K562 (cell line): Measurements from ENCODE around the gene CSKMT. TPM values are rescaled to one million over a fixed set of nuclear protein-coding genes. Genes with fewer than 3 reads are reported as not detected.
A peak's percentile ranks its signal among the peaks of the same experiment; 100 is the strongest.

ENCODE experiments used
- CBX2 ChIP-seq: fragments of 200-600 bp; sonication (generic); IDR thresholded peaks from one replicate; pipeline ENCODE4 v1.6.1; 2012; ENCODE audit warnings: mild to moderate bottlenecking, low read length, inconsistent platforms; ENCODE audit not compliant: insufficient read depth, poor library complexity, severe bottlenecking
- CTCFL ChIP-seq: IDR thresholded peaks from 2 replicates; pipeline ENCODE4 v1.6.1; 2011; ENCODE audit warnings: borderline replicate concordance, low read depth, mild to moderate bottlenecking, moderate library complexity, low read length; ENCODE audit not compliant: insufficient read depth, poor library complexity, severe bottlenecking
- GMEB1 ChIP-seq: fragments of 250-450 bp; sonication (Bioruptor Pico); IDR thresholded peaks from 2 replicates; pipeline ENCODE4 v1.4.0; 2020; ENCODE audit warnings: mild to moderate bottlenecking
- HBP1 ChIP-seq: fragments of 450-650 bp; formaldehyde crosslinking; IDR thresholded peaks from 2 replicates; pipeline ENCODE4 v1.4.0; 2022; ENCODE audit warnings: missing genetic modification characterization
- MCM2 ChIP-seq: fragments of 450-650 bp; IDR thresholded peaks from 2 replicates; pipeline ENCODE4 v1.6.1; 2017; ENCODE audit warnings: low read depth, mild to moderate bottlenecking
- PREB ChIP-seq: sonication (generic); formaldehyde crosslinking; IDR thresholded peaks from 2 replicates; pipeline ENCODE4 v1.8.1; 2023; ENCODE audit warnings: mild to moderate bottlenecking, missing genetic modification reagents
- ZNF23 ChIP-seq: fragments of 250-450 bp; sonication (Bioruptor Pico); IDR thresholded peaks from 2 replicates; pipeline ENCODE4 v1.4.0; 2020; ENCODE audit warnings: mild to moderate bottlenecking
- ZNF318 ChIP-seq, 2 experiments: fragments of 450-650 bp; IDR thresholded peaks; 2 replicates each; pipeline ENCODE4 v1.6.1; 2016; ENCODE audit warnings: mild to moderate bottlenecking in 2 of 2, borderline replicate concordance in 1 of 2, low read depth in 1 of 2, moderate library complexity in 1 of 2
- ZNF384 ChIP-seq: IDR thresholded peaks from 2 replicates; pipeline ENCODE4 v1.6.1; 2012; ENCODE audit warnings: low read depth, low read length, improper control_type of control experiment
- ZNF444 ChIP-seq: fragments of 250-450 bp; sonication (Bioruptor Pico); IDR thresholded peaks from 2 replicates; pipeline ENCODE4 v1.4.0; 2020; ENCODE audit warnings: mild to moderate bottlenecking, moderate library complexity
- polyA plus RNA-seq, 8 experiments: library from polyadenylated mRNA; depleted of rRNA in 4 of 8; stranded (reverse) in 5 of 8; unstranded in 3 of 8; fragments of >200 nt; fragmentation: Nextera tagmentation in 2 of 8; fragmentation: Illumina TruSeq in 1 of 8; extraction: Ambion mirVana in 2 of 8; extraction: Trizol in 1 of 8; gene quantifications; 2 replicates each; pipeline versions ENCODE4 v1.2.1 to v1.2.3, GENCODE V29; 2011 to 2014; ENCODE audit warnings: inconsistent platforms in 1 of 8, missing spikeins in 1 of 8
- total RNA-seq, 7 experiments: library from RNA; depleted of rRNA in 6 of 7; stranded (reverse); fragments of >200 nt in 6 of 7; fragmentation: Illumina TruSeq in 2 of 7; extraction: Trizol in 2 of 7; gene quantifications; 2 replicates each; pipeline versions ENCODE4 v1.2.1 to v1.2.3, GENCODE V29; 2011 to 2021; ENCODE audit warnings: low replicate concordance in 1 of 7

Gene CSKMT
- total and polyA plus RNA-seq, 9 of the 15 experiments (the other 6 are each of a cell fraction or from before 2014, with no cell fraction given), result 10.3 to 108 (median 27.2) TPM

GRCh38 chr11:62694455-62695167, 29.5 kb downstream of the CSKMT start (continued):
- TF ChIP-seq ZNF318 (IDR thresholded peaks at IDR 0.05; ENCODE audit: borderline replicate concordance in 1 of 2, low read depth in 1 of 2), result no peak
- TF ChIP-seq MCM2, result no peak
- no peak for TF ChIP-seq GMEB1 (CRISPR knock-in tag)
- TF ChIP-seq ZNF444 (CRISPR knock-in tag), result no peak
- TF ChIP-seq ZNF23 (CRISPR knock-in tag), result no peak
- no peak for TF ChIP-seq ZNF384
- no peak for TF ChIP-seq HBP1
- TF ChIP-seq CTCFL, result peak; percentile 79
- no peak for TF ChIP-seq PREB
- TF ChIP-seq CBX2, result no peak
